GM19468 (cell line): ENCODE results near the gene LRRC3B.
"Not testable (repeated sequence)": the region's sequence is repeated elsewhere in the genome, so short reads cannot be mapped to it uniquely, and the experiment has no call there.

Experiments used
- ATAC-seq: cut with Tn5 transposase; IDR thresholded peaks from one replicate; pipeline ENCODE4 v1.9.1; 2021; ENCODE audit warnings: mild to moderate bottlenecking, moderate library complexity, moderate number of reproducible peaks; ENCODE audit not compliant: unreplicated experiment; ENCODE audit errors: extremely low read depth

The LRRC3B gene, protein sequence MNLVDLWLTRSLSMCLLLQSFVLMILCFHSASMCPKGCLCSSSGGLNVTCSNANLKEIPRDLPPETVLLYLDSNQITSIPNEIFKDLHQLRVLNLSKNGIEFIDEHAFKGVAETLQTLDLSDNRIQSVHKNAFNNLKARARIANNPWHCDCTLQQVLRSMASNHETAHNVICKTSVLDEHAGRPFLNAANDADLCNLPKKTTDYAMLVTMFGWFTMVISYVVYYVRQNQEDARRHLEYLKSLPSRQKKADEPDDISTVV

DNA sequence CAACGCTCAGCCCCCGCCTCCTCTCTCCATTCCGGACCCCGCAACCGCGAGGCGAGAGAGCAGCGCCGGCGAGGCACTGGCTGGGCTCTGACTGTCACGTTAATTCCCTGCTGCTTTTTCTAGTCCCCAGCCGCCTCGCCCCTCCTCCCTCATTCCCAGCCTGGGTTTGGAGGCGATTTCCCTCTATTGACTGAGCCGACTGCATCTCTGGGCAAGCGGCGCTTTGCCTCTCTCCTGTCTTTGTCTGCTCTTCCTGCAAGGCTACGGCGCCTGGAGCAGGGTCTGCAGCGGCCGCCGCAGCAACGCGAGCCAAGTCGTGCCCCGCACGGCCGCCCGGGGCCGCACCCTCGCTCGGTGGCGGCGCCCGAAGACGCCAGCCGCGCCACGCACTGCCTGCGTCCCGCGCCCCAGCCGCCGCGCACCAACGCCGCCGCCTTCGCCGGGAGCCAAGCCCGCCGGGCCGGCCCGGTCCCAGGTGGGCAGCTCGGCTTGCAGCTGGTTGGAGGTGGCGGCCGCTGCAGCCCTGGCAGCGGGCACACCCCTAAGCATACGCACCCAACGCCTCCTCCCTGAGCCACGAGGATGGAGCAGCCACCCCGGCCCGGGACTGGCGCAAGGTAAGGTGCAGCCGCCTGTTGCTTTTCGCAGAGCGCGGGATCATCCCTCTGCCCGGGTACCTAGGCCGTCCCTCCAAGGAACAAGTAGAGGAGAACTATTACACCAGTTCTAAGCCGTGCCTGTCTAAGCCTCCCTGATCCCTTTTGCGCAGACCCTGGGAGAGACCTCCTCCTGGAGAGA lies at the start of gene LRRC3B:
Gene LRRC3B (plus strand): TSS at position 152 of the 798 bp plus-strand sequence. CDS start 86,901 bp downstream, outside the sequence.
- ATAC-seq = no peak

DNA sequence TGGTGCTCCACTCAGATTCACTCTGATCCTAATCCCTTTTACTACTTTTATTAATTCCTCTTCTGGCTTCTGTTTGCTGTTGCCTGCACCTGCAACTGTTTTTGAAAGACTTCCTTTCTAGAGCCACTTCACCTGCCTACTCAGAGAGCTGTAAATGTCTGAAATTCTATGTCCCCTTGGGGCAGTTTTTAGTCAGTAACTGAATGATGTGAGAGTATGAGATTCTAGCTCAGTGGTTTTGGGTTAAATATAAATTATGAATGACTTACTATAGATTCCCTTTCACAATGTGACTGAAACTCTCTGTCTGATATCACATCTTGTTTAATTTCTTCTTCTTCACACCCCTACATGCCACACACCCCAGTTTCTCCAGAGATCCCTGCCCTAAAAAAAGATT lies 47.8 kb upstream of the LRRC3B start:
- no peak for ATAC-seq

DNA sequence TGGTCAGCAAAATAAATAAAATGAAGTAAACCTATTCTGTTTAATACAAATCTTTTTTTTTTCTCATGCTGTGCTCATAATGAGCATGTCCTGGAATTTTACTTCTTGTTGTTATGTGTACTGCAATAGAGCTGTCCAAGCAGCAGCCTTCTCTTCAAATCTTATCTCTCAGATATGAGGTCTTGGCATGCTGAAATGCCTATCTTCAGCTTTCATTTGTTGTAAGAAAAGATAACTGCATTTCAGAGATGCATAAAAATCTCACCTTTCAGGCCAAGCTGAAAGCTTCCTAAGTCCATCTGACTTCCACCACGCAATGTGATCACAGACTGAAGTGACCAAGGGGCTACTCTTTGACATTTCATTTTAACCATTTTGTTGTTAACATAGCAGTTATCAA lies 43.5 kb upstream of the LRRC3B start:
- ATAC-seq = no peak

DNA sequence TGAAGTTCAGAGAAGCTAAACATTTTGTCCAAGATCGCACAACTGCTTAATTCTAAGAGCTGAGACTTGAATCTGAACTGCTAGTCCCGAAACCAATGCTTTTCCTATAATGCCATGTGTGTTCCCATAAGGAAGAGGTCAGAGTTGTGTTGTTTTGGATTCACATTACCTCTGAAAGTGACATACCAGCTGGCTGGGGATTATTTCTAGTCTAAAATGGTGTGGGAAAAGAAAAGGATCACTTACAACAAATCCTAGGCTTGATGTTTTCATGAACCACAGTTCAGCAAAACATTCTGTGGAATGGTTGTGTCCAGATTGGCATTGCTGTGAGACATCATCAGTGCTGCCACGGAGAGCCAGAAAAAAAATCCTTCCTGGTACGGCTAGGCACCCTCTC lies 35.0 kb upstream of the LRRC3B start:
- no peak for ATAC-seq

DNA sequence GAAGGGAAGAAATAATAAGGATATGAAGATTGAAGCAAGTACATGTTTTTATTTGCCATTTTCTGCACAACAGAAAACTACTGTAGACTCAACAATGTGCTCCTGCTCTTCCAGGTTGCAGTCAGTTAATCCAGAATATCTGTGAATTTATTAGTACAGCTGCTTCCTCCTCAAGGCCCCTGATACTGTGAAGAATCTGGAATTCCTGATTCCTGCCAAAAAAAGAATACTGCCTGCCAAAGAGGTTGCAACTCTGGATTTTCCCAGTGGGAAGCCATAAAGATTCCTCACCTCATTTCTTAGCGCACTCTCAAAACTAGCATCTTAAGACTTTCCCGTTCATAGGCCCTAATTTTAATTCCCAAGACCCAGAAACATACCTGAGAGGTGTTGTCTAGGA lies 33.6 kb upstream of the LRRC3B start:
- ATAC-seq = no peak

DNA sequence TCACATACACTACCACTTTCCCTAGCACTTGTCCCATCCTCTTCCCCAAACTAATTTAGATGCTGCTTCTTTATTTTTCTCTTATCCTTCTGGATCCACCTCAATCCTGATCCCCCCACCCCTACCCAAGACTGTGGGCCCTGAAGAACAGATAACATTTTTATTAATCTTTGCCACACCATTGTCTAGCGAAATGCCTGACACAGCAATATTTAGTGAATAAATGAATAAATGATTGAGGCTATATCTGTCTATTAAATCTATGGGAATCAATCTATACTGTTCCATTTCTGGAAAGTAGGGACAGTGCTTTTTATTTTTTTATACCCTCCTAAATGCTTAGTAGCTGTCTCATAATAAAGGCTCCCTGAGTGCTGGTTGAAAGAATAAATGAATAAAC lies 32.9 kb upstream of the LRRC3B start:
- no peak for ATAC-seq

DNA sequence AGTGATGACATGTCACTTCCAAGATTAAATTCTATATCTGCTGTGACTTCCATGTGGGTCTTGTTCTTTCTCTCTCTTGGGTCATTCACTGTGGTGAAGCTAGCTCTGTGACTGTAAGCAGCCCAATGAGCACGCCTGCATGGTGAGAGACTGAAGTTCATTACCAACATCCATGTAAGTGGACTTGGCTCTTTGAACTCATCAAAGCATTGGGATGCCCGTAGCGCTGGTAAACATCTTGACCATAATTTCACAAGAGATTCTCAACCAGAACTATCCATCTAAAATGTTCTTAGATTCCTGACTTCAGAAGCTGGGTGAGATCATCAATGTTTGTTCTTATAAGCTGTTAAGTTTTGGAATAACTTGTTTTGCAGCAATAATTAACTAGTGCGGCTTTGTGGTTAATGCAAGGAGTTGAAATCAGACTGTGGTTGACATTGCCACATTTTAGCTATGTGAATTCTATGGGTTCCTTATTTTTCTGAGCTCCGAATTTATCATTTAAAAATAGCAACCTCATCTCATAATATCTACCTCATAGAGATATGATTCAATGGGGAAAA lies 31.6 kb upstream of the LRRC3B start:
- ATAC-seq = no peak

DNA sequence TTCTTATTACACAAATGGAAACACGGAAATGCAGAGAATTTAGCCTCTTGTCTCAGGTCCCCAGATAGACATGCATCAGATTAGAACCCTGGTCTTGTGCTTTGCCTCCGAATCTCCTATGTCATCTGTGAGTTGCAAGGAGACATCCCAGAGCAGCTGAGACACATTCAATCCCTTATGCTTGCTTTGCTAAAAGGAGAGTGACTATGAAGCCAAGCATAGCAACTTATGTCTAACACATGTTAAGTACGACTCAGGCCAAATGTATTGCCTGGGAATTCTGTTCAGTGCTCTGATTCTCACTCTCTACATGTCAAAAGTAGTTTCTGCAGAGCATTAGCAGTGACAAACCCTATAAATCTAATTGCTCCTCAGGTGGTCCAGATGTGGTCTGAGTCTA lies 30.6 kb upstream of the LRRC3B start:
- ATAC-seq = no peak

DNA sequence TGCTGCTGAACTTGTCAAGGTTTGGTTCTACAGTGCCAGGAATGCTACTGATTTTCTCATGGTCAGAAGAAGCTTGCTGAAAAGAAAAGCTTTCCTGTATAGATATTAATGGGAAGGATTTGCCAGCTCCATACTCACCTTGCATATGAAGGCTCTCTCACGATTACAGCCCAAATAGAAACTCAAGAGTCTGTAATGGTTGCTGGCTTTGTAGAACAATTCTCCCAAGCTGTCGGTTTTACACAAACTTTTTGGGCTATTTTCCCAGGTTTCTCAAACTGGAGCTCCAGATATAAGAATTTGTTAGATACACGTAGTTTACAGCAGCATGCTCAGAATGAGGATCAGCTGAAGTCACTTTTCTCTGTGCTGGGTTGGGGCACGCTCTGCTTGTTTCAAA lies 30.1 kb upstream of the LRRC3B start:
- no peak for ATAC-seq

DNA sequence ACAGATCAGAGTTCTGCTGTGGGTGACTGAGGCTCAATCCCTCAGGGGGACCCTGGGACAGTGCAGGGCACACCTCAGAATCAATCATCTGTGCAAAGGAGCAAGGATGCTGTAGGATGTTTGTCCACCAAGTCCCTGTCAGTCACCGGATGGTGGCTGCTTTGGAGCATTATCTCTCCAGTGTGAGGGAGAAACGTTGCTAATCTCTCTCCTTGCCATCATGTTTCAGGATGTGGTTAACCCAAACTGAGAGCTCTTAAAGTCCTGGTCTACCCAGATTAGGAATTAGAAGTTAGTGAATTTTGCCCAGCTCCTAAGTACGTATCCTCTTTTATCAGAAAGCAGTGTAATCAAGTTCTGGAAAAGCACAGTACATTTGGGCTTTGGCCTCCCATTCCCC lies 26.2 kb upstream of the LRRC3B start:
- ATAC-seq = no peak

DNA sequence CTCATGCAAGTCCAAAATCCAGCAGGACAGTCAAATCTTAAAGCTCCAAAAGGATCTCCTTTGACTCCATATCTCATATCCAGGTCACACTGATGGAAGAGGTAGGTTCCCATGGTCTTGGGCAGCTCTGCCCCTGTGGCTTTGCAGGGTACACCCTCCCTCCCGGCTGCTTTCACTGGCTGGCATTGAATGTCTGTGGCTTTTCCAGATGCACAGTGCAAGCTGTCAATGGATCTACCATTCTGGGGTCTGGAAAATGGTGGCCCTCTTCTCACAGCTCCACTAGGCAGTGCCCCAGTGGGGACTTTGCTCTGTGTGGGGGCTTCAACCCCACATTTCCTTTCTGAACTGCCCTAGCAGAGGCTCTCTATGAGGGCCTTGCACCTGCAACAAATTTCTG lies 19.3 kb upstream of the LRRC3B start:
- ATAC-seq = not testable (repeated sequence)

DNA sequence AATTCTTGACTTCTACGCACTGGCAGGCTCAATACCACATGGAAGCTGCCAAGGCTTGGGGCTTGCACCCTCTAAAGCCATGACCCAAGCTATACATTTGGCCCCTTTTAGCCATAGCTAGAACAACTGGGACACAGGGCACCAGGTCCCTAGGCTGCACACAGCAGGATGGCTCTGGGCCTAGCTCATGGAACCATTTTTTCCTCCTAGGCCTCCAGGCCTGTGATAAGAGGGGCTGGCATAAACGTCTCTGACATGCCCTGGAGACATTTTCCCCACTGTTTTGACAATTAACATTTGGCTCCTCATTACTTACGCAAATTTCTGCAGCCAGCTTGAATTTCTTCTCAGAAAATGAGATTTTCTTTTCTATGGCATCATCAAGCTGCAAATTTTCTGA lies 18.8 kb upstream of the LRRC3B start:
- not testable (repeated sequence) for ATAC-seq

DNA sequence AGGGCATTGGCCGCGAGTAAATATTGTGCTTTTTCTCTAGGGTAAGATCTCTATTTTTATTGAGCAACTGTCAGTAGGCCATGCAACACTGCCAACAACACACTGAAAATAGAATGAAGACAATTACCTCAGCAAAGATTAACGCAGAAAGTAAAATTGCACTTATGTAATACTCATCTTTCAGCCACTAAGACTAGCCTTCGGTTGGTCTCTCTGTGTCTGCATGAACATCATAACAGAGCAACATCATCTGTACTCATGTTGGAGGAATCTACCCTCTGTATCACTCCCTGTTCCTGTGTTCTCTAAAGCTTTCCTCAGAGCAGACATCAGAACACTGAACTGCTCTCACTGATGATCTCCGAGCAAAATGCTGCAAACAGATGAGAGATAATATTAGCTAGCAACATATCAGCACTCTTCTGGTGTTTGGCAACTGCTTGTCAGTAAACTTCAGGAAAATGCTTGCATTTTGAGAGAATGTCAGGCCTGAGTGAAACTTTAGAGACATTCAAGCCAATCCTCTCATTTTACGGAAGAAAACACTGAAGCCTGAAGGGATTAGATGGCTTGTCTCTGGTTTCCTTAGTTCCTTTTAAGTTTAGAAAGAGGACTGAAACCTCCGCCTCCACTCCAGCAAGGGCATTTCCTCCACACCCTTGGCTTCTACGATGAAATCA lies 8.4 kb upstream of the LRRC3B start:
- no peak for ATAC-seq

DNA sequence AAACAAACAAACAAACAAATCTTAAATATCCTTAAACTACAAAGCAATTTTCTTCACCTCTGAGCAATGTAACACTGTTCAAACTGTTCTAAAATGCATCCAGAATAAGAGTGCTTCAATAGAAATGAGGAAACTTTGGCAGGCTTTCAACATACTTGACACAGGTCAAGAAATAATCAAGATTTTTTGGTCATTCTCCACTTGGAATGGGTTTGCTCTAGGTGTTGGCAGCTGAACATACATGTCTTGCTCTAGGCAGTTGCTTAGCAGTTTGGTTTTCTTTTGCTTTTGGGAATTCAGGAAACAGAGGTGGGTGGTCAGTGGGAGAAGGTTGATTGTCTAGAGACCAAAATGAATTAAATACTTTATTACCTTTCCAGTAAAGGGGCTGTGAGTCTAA lies 1.4 kb upstream of the LRRC3B start:
- no peak for ATAC-seq

DNA sequence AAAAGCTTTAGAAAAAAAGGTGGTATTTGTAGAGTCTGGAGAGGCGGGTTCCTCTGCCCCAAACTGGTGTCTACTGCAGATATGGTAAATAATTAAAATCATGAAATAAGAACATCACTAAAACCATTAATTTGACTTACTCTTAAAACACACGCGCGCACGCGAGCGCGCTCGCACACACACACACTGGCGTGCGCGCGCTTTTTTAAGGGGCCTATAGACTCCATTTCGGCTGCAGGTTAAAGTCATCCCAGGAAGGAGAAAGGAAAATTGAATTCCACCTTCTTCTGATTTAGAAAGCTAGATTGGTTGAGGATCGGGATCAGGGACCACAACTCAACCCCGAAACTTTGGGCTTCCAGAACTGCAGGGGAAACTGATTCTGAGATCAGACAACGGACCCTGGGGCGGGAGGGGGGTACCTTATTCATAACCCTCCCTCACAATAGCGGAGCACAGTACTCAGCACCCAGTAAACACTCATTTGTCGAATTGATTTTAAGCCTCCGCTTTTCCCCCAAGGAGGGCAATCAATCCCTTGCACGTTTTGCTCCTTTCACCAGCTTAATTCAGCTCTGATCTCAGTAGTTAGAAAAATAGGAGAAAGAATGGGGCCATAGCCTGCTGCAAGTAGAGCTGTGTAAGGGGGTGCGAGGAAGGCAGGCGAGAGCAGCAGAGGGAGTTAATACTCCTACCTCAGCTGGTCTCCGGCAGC lies 509 bp upstream of the LRRC3B start:
- no peak for ATAC-seq

DNA sequence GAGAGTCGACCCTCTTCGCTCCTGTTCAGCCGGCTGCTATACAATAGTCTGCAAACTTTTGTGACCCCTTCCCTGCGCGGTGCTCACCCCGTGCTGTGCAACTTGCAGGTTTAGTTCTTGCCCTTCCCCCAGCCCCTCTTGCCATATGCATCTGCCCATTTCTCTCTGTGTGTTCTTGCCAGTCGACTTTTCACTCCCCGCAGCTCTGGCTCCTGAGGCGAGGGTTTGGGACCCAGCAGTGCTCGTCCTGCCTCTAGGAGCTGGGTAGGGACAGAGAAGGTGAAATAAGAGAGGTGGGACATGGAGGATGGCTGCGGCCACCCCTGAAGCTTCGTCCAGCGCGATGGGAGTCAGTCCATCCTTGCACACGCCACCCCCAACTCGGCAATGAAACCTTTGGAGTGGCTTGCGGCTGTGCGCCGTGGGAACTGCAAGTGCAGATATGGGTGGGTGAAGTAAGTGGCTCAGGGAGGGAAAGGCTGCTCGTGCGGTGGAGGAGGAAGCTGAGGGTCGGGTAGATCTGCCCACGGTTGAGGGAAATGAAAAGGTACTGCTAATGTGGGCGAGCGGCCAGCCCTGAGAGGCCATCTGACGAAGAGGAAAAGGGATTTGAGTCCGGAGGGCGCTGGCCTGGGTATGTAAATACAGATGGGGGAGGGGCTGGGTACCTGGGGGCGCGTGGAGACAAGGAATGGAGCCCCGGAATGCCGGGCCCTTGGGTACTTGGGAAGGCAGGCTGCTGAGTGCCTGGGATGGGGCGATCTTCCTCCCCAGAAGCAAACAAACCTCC lies 1.0 kb downstream of the LRRC3B start:
- ATAC-seq = no peak

DNA sequence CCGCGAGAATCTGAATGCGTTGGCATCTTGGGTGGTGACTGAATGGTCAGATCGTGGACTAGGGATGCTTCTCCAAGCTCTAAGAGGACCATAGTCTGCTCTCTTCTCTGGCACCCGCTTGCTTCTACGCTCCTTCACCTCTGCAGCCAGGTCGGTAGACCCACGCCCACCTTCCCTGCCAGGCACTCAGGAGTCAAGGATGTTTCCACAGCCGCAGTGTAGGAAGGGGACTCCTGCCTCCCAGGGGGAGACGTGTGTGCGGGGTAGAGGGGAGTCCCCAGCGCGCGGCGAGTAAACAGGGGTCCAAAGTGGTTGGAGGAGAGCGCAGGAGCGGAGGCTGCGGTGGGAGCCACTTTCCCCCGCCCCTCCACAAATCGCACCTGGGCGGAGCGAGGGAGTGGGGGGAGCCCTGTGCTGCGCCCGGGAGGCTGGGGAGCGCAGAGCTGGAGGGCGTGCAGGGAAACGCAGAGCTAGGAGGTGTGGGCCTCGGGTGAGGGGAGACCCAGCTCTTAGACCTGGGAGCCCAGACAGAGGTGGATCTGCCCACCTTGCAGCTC lies 1.7 kb downstream of the LRRC3B start:
- ATAC-seq = no peak

DNA sequence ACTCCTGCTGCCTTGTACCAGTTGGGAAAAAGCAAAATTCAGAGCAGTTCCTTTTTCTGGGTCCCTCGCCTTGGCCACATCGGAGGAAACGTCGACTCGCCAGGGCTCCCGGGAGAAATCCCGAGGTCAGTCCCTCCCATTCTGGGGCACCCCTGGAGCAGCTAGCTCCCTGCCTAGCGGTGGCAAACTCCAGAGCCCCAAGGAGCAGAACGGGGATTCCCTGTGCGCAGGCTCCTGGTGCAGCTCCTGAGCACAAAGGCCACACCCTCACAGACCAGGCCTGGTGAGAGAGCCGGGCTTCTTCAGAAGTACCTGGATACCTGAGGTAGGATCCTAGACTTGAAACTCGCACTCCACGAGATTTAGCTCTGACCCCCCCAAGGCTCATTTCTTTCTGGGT lies 2.6 kb downstream of the LRRC3B start:
- no peak for ATAC-seq

DNA sequence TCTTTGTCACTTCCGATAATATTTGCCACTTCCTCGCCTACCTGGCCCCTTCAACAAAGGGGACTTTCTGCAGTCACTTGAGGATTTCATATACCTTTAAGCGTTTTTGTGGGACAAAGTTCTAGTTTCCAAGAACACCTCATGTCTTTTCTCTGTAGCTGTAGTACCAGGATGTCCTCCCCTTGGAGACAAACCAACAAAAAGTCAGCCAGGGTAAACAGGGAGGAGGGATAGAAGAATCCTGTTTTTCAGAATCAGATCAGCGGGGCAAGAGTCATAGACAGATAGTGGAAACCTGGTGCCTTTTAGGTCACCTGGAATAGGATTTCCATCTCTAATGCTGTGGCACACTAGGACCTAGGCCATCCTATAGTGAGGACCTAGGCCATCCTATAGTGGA lies 4.5 kb downstream of the LRRC3B start:
- no peak for ATAC-seq
